Neural cell (in vitro differentiated cells): ENCODE results near the gene KIF12. TPM values are rescaled to one million over a fixed set of nuclear protein-coding genes. Genes with fewer than 3 reads are reported as not detected.

Experiments used
- H2AFZ ChIP-seq: fragments of 200-600, 300-800 bp; sonication (generic), shearing (Covaris generic); 2 replicates; pipeline ENCODE4 v1.6.0; 2014; ENCODE audit warnings: low read depth, mild to moderate bottlenecking, antibody characterized with exemption, low read length, moderate library complexity
- H3F3A ChIP-seq: fragments of 200-600 bp; shearing (Covaris generic); 2 replicates; pipeline ENCODE4 v1.6.1; 2016; ENCODE audit warnings: mild to moderate bottlenecking, moderate library complexity, mixed read lengths, antibody characterized with exemption, low read length; ENCODE audit not compliant: insufficient read depth, poor library complexity, severe bottlenecking
- H3K27ac ChIP-seq: fragments of 200-600, 300-800 bp; sonication (generic), shearing (Covaris generic); 2 replicates; pipeline ENCODE4 v1.5.1; 2014; ENCODE audit warnings: mild to moderate bottlenecking, low read length, moderate library complexity
- H3K27me3 ChIP-seq: fragments of 300-800, 200-600 bp; sonication (generic), shearing (Covaris generic); 2 replicates; pipeline ENCODE4 v1.6.0; 2014; ENCODE audit warnings: mild to moderate bottlenecking, low read depth, low read length, moderate library complexity; ENCODE audit not compliant: insufficient read depth
- H3K36me3 ChIP-seq: fragments of 300-800, 200-600 bp; sonication (generic), shearing (Covaris generic); 2 replicates; pipeline ENCODE4 v1.5.1; 2014; ENCODE audit warnings: mild to moderate bottlenecking, antibody characterized with exemption, low read length, moderate library complexity; ENCODE audit not compliant: insufficient read depth
- H3K4me2 ChIP-seq: fragments of 300-800, 200-600 bp; sonication (generic), shearing (Covaris generic); 2 replicates; pipeline ENCODE4 v1.6.0; 2014; ENCODE audit warnings: mild to moderate bottlenecking, low read length
- H3K4me3 ChIP-seq: fragments of 300-800, 200-600 bp; sonication (generic), shearing (Covaris generic); 2 replicates; pipeline ENCODE4 v1.5.1; 2014; ENCODE audit warnings: mild to moderate bottlenecking, low read length, moderate library complexity
- H3K79me2 ChIP-seq: fragments of 200-600 bp; shearing (Covaris generic); replicated peaks from 2 replicates; pipeline ENCODE4 v1.6.0; 2014; ENCODE audit warnings: mild to moderate bottlenecking, low read length, moderate library complexity; ENCODE audit not compliant: insufficient read depth
- H3K9ac ChIP-seq: fragments of 300-800, 200-600 bp; sonication (generic), shearing (Covaris generic); 2 replicates; pipeline ENCODE4 v1.6.1; 2016; ENCODE audit warnings: mild to moderate bottlenecking, low read length, mixed read lengths
- H3K9me2 ChIP-seq: fragments of 200-600 bp; shearing (Covaris generic); 2 replicates; pipeline ENCODE4 v1.6.1; 2016; ENCODE audit warnings: mild to moderate bottlenecking, low read length, mixed read lengths; ENCODE audit not compliant: insufficient read depth
- H3K9me3 ChIP-seq: fragments of 200-600, 300-800 bp; sonication (generic), shearing (Covaris generic); 2 replicates; pipeline ENCODE4 v1.6.1; 2016; ENCODE audit warnings: mild to moderate bottlenecking, mixed run types, low read length, moderate library complexity, mixed read lengths
- H4K20me1 ChIP-seq: fragments of 200-600 bp; shearing (Covaris generic); 2 replicates; pipeline ENCODE4 v1.6.1; 2016; ENCODE audit warnings: mild to moderate bottlenecking, mixed run types; ENCODE audit not compliant: insufficient read depth
- EP300 ChIP-seq: fragments of 450-650 bp; conservative IDR thresholded peaks from 2 replicates; pipeline ENCODE4 v1.6.1; 2014; ENCODE audit warnings: antibody characterized with exemption, mild to moderate bottlenecking, moderate library complexity; ENCODE audit not compliant: poor library complexity, severe bottlenecking
- EZH2 ChIP-seq: fragments of 200-600, 300-800 bp; shearing (Covaris generic), sonication (generic); IDR thresholded peaks from 2 replicates; pipeline ENCODE4 v1.6.1; 2014; ENCODE audit warnings: antibody characterized with exemption, low read length, borderline replicate concordance, mild to moderate bottlenecking; ENCODE audit not compliant: insufficient read depth, poor library complexity, severe bottlenecking
- MXI1 ChIP-seq: fragments of 450-650 bp; conservative IDR thresholded peaks from 2 replicates; pipeline ENCODE4 v1.6.1; 2014; ENCODE audit warnings: antibody characterized with exemption, mild to moderate bottlenecking; ENCODE audit not compliant: poor library complexity, severe bottlenecking
- POLR2AphosphoS5 ChIP-seq: IDR thresholded peaks from 2 replicates; pipeline ENCODE4 v1.6.1; 2012
- RAD21 ChIP-seq: fragments of 450-650 bp; conservative IDR thresholded peaks from 2 replicates; pipeline ENCODE4 v1.6.1; 2014; ENCODE audit warnings: antibody characterized with exemption, mild to moderate bottlenecking, moderate library complexity
- SMC3 ChIP-seq: fragments of 450-650 bp; conservative IDR thresholded peaks from 2 replicates; pipeline ENCODE4 v1.6.1; 2014; ENCODE audit warnings: antibody characterized with exemption, mild to moderate bottlenecking, moderate library complexity; ENCODE audit not compliant: poor library complexity
- TAF1 ChIP-seq: IDR thresholded peaks from 2 replicates; pipeline ENCODE4 v1.6.1; 2012; ENCODE audit warnings: low read depth
- polyA plus RNA-seq: library from polyadenylated mRNA; depleted of rRNA; stranded (reverse); fragments of >200 nt; gene quantifications from 2 replicates; pipeline ENCODE4 v1.2.3, GENCODE V29; 2014
- TF ChIP-seq, protein P1 (sequence below): IDR thresholded peaks from 2 replicates; pipeline ENCODE4 v1.6.1; 2012; ENCODE audit warnings: borderline replicate concordance
- TF ChIP-seq, protein P2 (sequence below): fragments of 450-650 bp; IDR thresholded peaks from 2 replicates; pipeline ENCODE4 v1.5.1; 2014; ENCODE audit warnings: antibody characterized with exemption, mild to moderate bottlenecking, moderate library complexity; ENCODE audit not compliant: poor library complexity, severe bottlenecking

The KIF12 gene
- polyA plus RNA-seq, 1 donor from 2014 or later: not detected

DNA sequence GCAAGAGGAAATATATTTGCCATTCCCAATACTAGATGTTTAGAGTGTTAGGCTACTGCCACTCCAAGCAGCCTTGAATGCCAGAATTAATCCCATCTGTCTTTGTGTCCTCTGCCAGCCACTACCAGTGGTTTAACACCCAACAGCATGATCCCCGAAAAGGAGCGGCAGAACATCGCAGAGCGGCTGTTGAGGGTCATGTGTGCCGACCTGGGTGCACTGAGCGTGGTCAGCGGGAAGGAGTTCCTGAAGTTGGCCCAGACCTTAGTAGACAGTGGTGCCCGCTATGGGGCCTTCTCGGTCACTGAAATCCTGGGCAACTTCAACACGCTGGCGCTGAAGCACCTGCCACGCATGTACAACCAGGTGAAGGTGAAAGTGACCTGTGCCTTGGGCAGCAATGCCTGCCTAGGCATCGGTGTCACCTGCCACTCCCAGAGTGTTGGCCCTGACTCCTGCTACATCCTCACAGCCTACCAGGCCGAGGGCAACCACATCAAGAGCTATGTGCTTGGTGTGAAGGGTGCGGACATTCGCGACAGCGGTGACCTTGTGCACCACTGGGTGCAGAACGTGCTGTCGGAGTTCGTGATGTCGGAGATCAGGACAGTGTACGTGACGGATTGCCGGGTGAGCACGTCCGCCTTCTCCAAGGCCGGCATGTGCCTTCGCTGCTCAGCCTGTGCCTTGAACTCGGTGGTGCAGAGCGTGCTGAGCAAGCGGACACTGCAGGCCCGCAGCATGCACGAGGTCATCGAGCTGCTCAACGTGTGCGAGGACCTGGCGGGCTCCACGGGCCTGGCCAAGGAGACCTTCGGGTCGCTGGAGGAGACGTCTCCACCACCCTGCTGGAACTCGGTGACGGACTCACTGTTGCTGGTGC, 50.3 kb downstream of the KIF12 start:
- no peak overlapping the region for H3K4me2 ChIP-seq
- no peak for TF ChIP-seq TAF1
- TF ChIP-seq EP300: no peak
- TF ChIP-seq EZH2: no peak
- no peak for TF ChIP-seq POLR2AphosphoS5
- TF ChIP-seq MXI1: no peak
- TF ChIP-seq SMC3: no peak
- no peak for TF ChIP-seq RAD21
- TF ChIP-seq, protein P1, sequence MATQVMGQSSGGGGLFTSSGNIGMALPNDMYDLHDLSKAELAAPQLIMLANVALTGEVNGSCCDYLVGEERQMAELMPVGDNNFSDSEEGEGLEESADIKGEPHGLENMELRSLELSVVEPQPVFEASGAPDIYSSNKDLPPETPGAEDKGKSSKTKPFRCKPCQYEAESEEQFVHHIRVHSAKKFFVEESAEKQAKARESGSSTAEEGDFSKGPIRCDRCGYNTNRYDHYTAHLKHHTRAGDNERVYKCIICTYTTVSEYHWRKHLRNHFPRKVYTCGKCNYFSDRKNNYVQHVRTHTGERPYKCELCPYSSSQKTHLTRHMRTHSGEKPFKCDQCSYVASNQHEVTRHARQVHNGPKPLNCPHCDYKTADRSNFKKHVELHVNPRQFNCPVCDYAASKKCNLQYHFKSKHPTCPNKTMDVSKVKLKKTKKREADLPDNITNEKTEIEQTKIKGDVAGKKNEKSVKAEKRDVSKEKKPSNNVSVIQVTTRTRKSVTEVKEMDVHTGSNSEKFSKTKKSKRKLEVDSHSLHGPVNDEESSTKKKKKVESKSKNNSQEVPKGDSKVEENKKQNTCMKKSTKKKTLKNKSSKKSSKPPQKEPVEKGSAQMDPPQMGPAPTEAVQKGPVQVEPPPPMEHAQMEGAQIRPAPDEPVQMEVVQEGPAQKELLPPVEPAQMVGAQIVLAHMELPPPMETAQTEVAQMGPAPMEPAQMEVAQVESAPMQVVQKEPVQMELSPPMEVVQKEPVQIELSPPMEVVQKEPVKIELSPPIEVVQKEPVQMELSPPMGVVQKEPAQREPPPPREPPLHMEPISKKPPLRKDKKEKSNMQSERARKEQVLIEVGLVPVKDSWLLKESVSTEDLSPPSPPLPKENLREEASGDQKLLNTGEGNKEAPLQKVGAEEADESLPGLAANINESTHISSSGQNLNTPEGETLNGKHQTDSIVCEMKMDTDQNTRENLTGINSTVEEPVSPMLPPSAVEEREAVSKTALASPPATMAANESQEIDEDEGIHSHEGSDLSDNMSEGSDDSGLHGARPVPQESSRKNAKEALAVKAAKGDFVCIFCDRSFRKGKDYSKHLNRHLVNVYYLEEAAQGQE: no peak
- TF ChIP-seq, protein P2, sequence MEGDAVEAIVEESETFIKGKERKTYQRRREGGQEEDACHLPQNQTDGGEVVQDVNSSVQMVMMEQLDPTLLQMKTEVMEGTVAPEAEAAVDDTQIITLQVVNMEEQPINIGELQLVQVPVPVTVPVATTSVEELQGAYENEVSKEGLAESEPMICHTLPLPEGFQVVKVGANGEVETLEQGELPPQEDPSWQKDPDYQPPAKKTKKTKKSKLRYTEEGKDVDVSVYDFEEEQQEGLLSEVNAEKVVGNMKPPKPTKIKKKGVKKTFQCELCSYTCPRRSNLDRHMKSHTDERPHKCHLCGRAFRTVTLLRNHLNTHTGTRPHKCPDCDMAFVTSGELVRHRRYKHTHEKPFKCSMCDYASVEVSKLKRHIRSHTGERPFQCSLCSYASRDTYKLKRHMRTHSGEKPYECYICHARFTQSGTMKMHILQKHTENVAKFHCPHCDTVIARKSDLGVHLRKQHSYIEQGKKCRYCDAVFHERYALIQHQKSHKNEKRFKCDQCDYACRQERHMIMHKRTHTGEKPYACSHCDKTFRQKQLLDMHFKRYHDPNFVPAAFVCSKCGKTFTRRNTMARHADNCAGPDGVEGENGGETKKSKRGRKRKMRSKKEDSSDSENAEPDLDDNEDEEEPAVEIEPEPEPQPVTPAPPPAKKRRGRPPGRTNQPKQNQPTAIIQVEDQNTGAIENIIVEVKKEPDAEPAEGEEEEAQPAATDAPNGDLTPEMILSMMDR: no peak
- no peak overlapping the region for H3K27ac ChIP-seq
- H3K4me3 ChIP-seq: no peak overlapping the region
- H3F3A ChIP-seq: no peaks in the 10 kb centered on the region
- no peaks in the 10 kb centered on the region for H3K9me3 ChIP-seq
- no peaks in the 10 kb centered on the region for H4K20me1 ChIP-seq
- no peaks in the 10 kb centered on the region for H3K9me2 ChIP-seq
- H3K36me3 ChIP-seq: peaks cover 16% of the 10 kb centered on the region
- no peak overlapping the region for H2AFZ ChIP-seq
- no peaks in the 10 kb centered on the region for H3K79me2 ChIP-seq
- H3K27me3 ChIP-seq: no peaks in the 10 kb centered on the region
- H3K9ac ChIP-seq: no peak overlapping the region

DNA sequence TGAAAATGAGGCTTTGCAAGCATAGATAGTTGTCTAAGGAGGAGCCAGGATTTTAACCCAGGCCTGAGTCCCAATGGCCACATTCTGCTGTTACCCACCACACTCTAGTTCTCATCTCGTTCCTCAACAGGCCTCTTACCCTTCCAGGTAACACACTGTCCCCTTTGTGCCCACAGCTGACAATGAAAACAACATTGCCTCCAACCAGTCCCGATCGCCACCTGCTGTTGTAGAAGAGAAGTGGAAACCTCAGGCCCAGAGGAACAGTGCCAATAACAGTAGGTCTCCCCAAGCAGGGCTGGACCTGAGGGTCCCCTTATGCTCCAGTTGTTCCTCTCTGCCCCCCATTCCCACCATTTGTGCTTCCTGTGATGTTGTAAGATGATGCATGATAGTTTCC, 51.4 kb downstream of the KIF12 start:
- H4K20me1 ChIP-seq: no peaks in the 10 kb centered on the region
- H3K9me3 ChIP-seq: no peaks in the 10 kb centered on the region
- no peak overlapping the region for H2AFZ ChIP-seq
- H3F3A ChIP-seq: no peaks in the 10 kb centered on the region
- H3K9me2 ChIP-seq: no peaks in the 10 kb centered on the region
- H3K4me3 ChIP-seq: no peak overlapping the region
- H3K79me2 ChIP-seq: no peaks in the 10 kb centered on the region
- no peak overlapping the region for H3K4me2 ChIP-seq
- H3K27ac ChIP-seq: no peak overlapping the region
- H3K9ac ChIP-seq: no peak overlapping the region
- TF ChIP-seq MXI1 (no peak), SMC3 (no peak), RAD21 (no peak), POLR2AphosphoS5 (no peak), TAF1 (no peak), EP300 (no peak), EZH2 (no peak)
- TF ChIP-seq, protein P1: no peak
- TF ChIP-seq, protein P2: no peak
- H3K27me3 ChIP-seq: no peaks in the 10 kb centered on the region
- H3K36me3 ChIP-seq: peaks cover 16% of the 10 kb centered on the region
